GOT3 (cell line): Measurements from ENCODE around the gene LONRF2.

Source experiments
- DNase-seq: peaks from one replicate; lab custom pipeline; 2025; ENCODE audit warnings: mixed read lengths; lab: John Stamatoyannopoulos, UW

Gene LONRF2

GRCh38 chr2:100275200-100275589, 47.1 kb downstream of the LONRF2 start:
- DNase-seq: no peak

- no peak for DNase-seq
Observed at GRCh38 chr2:100274566-100275199, 47.6 kb downstream of the LONRF2 start.

- DNase-seq: no peak
Observed at GRCh38 chr2:100274076-100274475, 48.2 kb downstream of the LONRF2 start.

- DNase-seq: no peak
Observed at GRCh38 chr2:100273387-100273786, 48.9 kb downstream of the LONRF2 start.

- DNase-seq: no peak
Observed at GRCh38 chr2:100272841-100273329, 49.4 kb downstream of the LONRF2 start.

- DNase-seq: no peak
Observed at GRCh38 chr2:100271210-100271609, 51.1 kb downstream of the LONRF2 start.

GRCh38 chr2:100270381-100271146, 51.7 kb downstream of the LONRF2 start:
- DNase-seq: no peak

GRCh38 chr2:100269889-100270288, 52.4 kb downstream of the LONRF2 start:
- DNase-seq: no peak

GRCh38 chr2:100268986-100269385, 53.3 kb downstream of the LONRF2 start:
- no peak for DNase-seq

- no peak for DNase-seq
Observed at GRCh38 chr2:100267751-100268150, 54.5 kb downstream of the LONRF2 start.

GRCh38 chr2:100266126-100266525, 56.2 kb downstream of the LONRF2 start:
- no peak for DNase-seq

GRCh38 chr2:100265226-100265625, 57.1 kb downstream of the LONRF2 start:
- DNase-seq: no peak

- no peak for DNase-seq
Observed at GRCh38 chr2:100264651-100265050, 57.6 kb downstream of the LONRF2 start.

GRCh38 chr2:100264121-100264520, 58.2 kb downstream of the LONRF2 start:
- DNase-seq: no peak

- DNase-seq: peak; percentile 7
Observed at GRCh38 chr2:100262555-100263320, 59.6 kb downstream of the LONRF2 start.

GRCh38 chr2:100262046-100262445, 60.3 kb downstream of the LONRF2 start:
- no peak for DNase-seq

- peak; percentile 32 for DNase-seq
Observed at GRCh38 chr2:100260712-100261620, 61.3 kb downstream of the LONRF2 start.

GRCh38 chr2:100259106-100259505, 63.2 kb downstream of the LONRF2 start:
- no peak for DNase-seq

- no peak for DNase-seq
Observed at GRCh38 chr2:100257939-100258338, 64.4 kb downstream of the LONRF2 start.

- DNase-seq: no peak
Observed at GRCh38 chr2:100256849-100257248, 65.5 kb downstream of the LONRF2 start.

- DNase-seq: no peak
Observed at GRCh38 chr2:100256416-100256815, 65.9 kb downstream of the LONRF2 start.
